GM12878 (cell line): Measurements from ENCODE around the gene STK32B. TPM values are rescaled to one million over a fixed set of nuclear protein-coding genes. Genes with fewer than 3 reads are reported as not detected.

Source experiments
- ATAC-seq: fragments of 200-7000 bp; cut with Tn5 transposase; 3 replicates; pipeline ENCODE4 v1.9.1; 2020; ENCODE audit warnings: mild to moderate bottlenecking, moderate library complexity
- BruUV-seq: library from RNA; stranded (reverse); fragments of 400-500 nt; replicated peaks from 2 replicates; lab custom pipeline; 2021; lab: Mats Ljungman, UMichigan
- CTCF ChIA-PET: fragments of 300-600 bp; sonication (Branson Sonifier 250); formaldehyde crosslinking; extraction: SDS; loops from one replicate; lab custom pipeline; 2021; ENCODE audit warnings: inconsistent platforms; lab: Yijun Ruan, JAX
- POLR2A ChIA-PET: fragments of 350-600 bp; formaldehyde crosslinking; extraction: SDS; loops from one replicate; lab custom pipeline; 2021; ENCODE audit warnings: inconsistent platforms; lab: Charles Lee
- RAD21 ChIA-PET: fragments of 300-600 bp; sonication (Branson Sonifier 250); formaldehyde crosslinking; loops from one replicate; lab custom pipeline; 2023; ENCODE audit warnings: antibody characterized with exemption; ENCODE audit not compliant: unreplicated experiment; lab: Charles Lee
- SMC1A ChIA-PET: fragments of 300-600 bp; sonication (Branson Sonifier 250); formaldehyde crosslinking; loops from one replicate; lab custom pipeline; 2023; ENCODE audit not compliant: unreplicated experiment, uncharacterized antibody; lab: Charles Lee
- DNase-seq: peaks from one replicate; pipeline ENCODE4 v3.0.0-alpha.2; 2011; ENCODE audit warnings: low read depth, low spot score
- FAIRE-seq: peaks from 3 replicates; lab custom pipeline; 2011; peaks lifted over from hg19 to GRCh38; lab: Jason Lieb, UNC
- H2AFZ ChIP-seq: 2 replicates; pipeline ENCODE4 v1.6.0; 2011; ENCODE audit warnings: low read depth, low read length, control low read depth; ENCODE audit not compliant: control insufficient read depth
- H3K27ac ChIP-seq: 2 replicates; pipeline ENCODE4 v1.5.1; 2011; ENCODE audit warnings: control low read depth; ENCODE audit not compliant: control insufficient read depth, insufficient read depth
- H3K27me3 ChIP-seq, 2 experiments: replicated peaks in 1 of 2; 2 replicates each; pipeline versions ENCODE4 v1.6.0 to v1.6.1; 2011; ENCODE audit warnings: low read length in 1 of 2; ENCODE audit not compliant: control insufficient read depth in 2 of 2, insufficient read depth in 2 of 2
- H3K36me3 ChIP-seq, 2 experiments: 2 replicates each; pipeline ENCODE4 v1.5.1; 2011; ENCODE audit warnings: low read length in 1 of 2; ENCODE audit not compliant: control insufficient read depth in 2 of 2, insufficient read depth in 2 of 2
- H3K4me1 ChIP-seq: 2 replicates; pipeline ENCODE4 v1.6.1; 2011; ENCODE audit warnings: mild to moderate bottlenecking, low read length, moderate library complexity, mixed read lengths; ENCODE audit not compliant: control insufficient read depth, insufficient read depth
- H3K4me2 ChIP-seq: 2 replicates; pipeline ENCODE4 v1.6.0; 2011; ENCODE audit warnings: control low read depth; ENCODE audit not compliant: control insufficient read depth, insufficient read depth
- H3K4me3 ChIP-seq: fragments of 200-600 bp; sonication (generic); 2 replicates; pipeline ENCODE4 v1.5.1; 2016
- H3K79me2 ChIP-seq: 2 replicates; pipeline ENCODE4 v1.6.0; 2011; ENCODE audit warnings: low read length; ENCODE audit not compliant: control insufficient read depth, insufficient read depth
- H3K9ac ChIP-seq: 2 replicates; pipeline ENCODE4 v1.8.0; 2011; ENCODE audit warnings: low read length, control low read depth, mixed read lengths; ENCODE audit not compliant: control insufficient read depth, insufficient read depth
- H3K9me3 ChIP-seq: replicated peaks from 3 replicates; pipeline ENCODE4 v1.5.1; 2011; ENCODE audit warnings: mild to moderate bottlenecking, low read length; ENCODE audit not compliant: control insufficient read depth, insufficient read depth
- H4K20me1 ChIP-seq: 2 replicates; pipeline ENCODE4 v1.6.0; 2011; ENCODE audit not compliant: control insufficient read depth, insufficient read depth
- BCL11A ChIP-seq: IDR thresholded peaks from 2 replicates; pipeline ENCODE4 v1.6.1; 2011; ENCODE audit warnings: low read depth, low read length
- CHD2 ChIP-seq: IDR thresholded peaks from 2 replicates; pipeline ENCODE4 v1.6.1; 2011; ENCODE audit warnings: low read depth, low read length, improper control_type of control experiment, borderline replicate concordance
- DPF2 ChIP-seq: fragments of 450-650 bp; IDR thresholded peaks from 2 replicates; pipeline ENCODE4 v1.6.1; 2017; ENCODE audit warnings: mild to moderate bottlenecking
- EP300 ChIP-seq, 2 experiments: fragments of 150-350 bp in 1 of 2; IDR thresholded peaks; 2 replicates each; pipeline ENCODE4 v1.6.1; 2011 to 2012; ENCODE audit warnings: low read depth in 2 of 2, low read length in 2 of 2, borderline replicate concordance in 1 of 2, improper control_type of control experiment in 1 of 2, inconsistent platforms in 1 of 2; ENCODE audit not compliant: control insufficient read depth in 1 of 2
- IRF4 ChIP-seq: IDR thresholded peaks from 2 replicates; pipeline ENCODE4 v1.6.1; 2011; ENCODE audit warnings: low read depth, low read length
- MEF2B ChIP-seq: fragments of 450-650 bp; IDR thresholded peaks from 2 replicates; pipeline ENCODE4 v1.6.1; 2018; ENCODE audit warnings: mild to moderate bottlenecking, moderate library complexity; ENCODE audit not compliant: partially characterized antibody, poor library complexity, severe bottlenecking
- NFXL1 ChIP-seq: fragments of 450-650 bp; IDR thresholded peaks from 2 replicates; pipeline ENCODE4 v1.6.1; 2017; ENCODE audit warnings: antibody characterized with exemption, mild to moderate bottlenecking, borderline replicate concordance
- NRF1 ChIP-seq: conservative IDR thresholded peaks from 2 replicates; pipeline ENCODE4 v1.6.1; 2011; ENCODE audit warnings: mild to moderate bottlenecking, low read depth, low read length, improper control_type of control experiment
- REST ChIP-seq: IDR thresholded peaks from 2 replicates; pipeline ENCODE4 v1.6.1; 2012; ENCODE audit warnings: mild to moderate bottlenecking, low read depth, low read length
- SKIL ChIP-seq: fragments of 450-650 bp; IDR thresholded peaks from 2 replicates; pipeline ENCODE4 v1.6.1; 2017; ENCODE audit warnings: mild to moderate bottlenecking, low read depth, inconsistent platforms; ENCODE audit not compliant: poor library complexity, severe bottlenecking
- SMAD5 ChIP-seq: IDR thresholded peaks from 2 replicates; pipeline ENCODE4 v1.6.1; 2016; ENCODE audit warnings: antibody characterized with exemption, low read depth
- ZNF622 ChIP-seq: fragments of 450-650 bp; IDR thresholded peaks from 2 replicates; pipeline ENCODE4 v1.6.1; 2017; ENCODE audit warnings: mild to moderate bottlenecking, inconsistent platforms
- WGBS: methylation state at CpG from one replicate; pipeline ENCODE4 v1.1.6; 2016; ENCODE audit warnings: low lambda C conversion rate; ENCODE audit not compliant: insufficient replicate concordance, insufficient coverage; ENCODE audit errors: missing lambda C conversion rate; 5-methylcytosine and 5-hydroxymethylcytosine counted together
- in situ Hi-C: fragments of 300-500 bp; cut with MboI; formaldehyde crosslinking; loops from 9 replicates; pipeline ENCODE4 v1.14.3; 2018; ENCODE audit warnings: mixed read lengths
- intact Hi-C: fragments of 100-400 bp; cut with micrococcal nuclease; formaldehyde crosslinking; loops from one replicate; pipeline ENCODE4 v1.14.2; 2022; ENCODE audit not compliant: unreplicated experiment
- polyA plus RNA-seq, 11 experiments: library from polyadenylated mRNA; depleted of rRNA in 4 of 11; unstranded in 6 of 11; stranded (reverse) in 5 of 11; fragments of >200 nt; fragmentation: Nextera tagmentation in 4 of 11; fragmentation: Illumina TruSeq in 1 of 11; extraction: Ambion mirVana in 4 of 11; extraction: Trizol in 1 of 11; gene quantifications; 1 replicate in 1 of 11; 2 replicates in 10 of 11; pipeline versions ENCODE4 v1.2.1 to v1.2.3, GENCODE V29; 2011 to 2016; ENCODE audit warnings: inconsistent platforms in 2 of 11, missing spikeins in 2 of 11, low read depth in 1 of 11
- total RNA-seq, 4 experiments: library from RNA; depleted of rRNA in 3 of 4; stranded (reverse); fragments of >200 nt in 3 of 4; fragmentation: Illumina TruSeq in 1 of 4; extraction: Trizol in 1 of 4; gene quantifications; 2 replicates each; pipeline versions ENCODE4 v1.2.1 to v1.2.3, GENCODE V29; 2013 to 2021

STK32B gene
- total and polyA plus RNA-seq, 10 of the 15 experiments (the other 5 are each of a cell fraction or from before 2014, with no cell fraction given), result 0.04 to 0.12 (median 0.08) TPM; not detected in 7

- no peak for TF ChIP-seq BCL11A
- TF ChIP-seq NRF1, result no peak
- no peak for TF ChIP-seq SMAD5
- FAIRE-seq, result no peak
- intact Hi-C loops, result no loop called here
- no peak for ATAC-seq
- in situ Hi-C loops, result no loop called here
- DNase-seq, result no peak
- Histone ChIP-seq H3K4me3 (no peak overlapping the region), H3K79me2 (no peaks in the 10 kb centered on the region), H4K20me1 (no peaks in the 10 kb centered on the region), H3K4me1 (no peaks in the 10 kb centered on the region), H3K4me2 (no peak overlapping the region), H3K9me3 (no peaks in the 10 kb centered on the region), H3K36me3 (no peaks in the 10 kb centered on the region), H3K9ac (no peak overlapping the region), H2AFZ (no peak overlapping the region), H3K27ac (no peak overlapping the region), H3K27me3 (no peaks in the 10 kb centered on the region)
- ChIA-PET POLR2A (no interaction called here), SMC1A (no interaction called here), RAD21 (no interaction called here), CTCF (no interaction called here)
- no TSS peak for BruUV-seq
Observed at GRCh38 chr4:5429747-5430146, 378.5 kb downstream of the STK32B start.

GRCh38 chr4:5433196-5433595 lies 381.9 kb downstream of the STK32B start:
- POLR2A ChIA-PET, result no interaction called here
- no peaks in the 10 kb centered on the region for H3K36me3 ChIP-seq
- TF ChIP-seq ZNF622, result no peak
- no peak for TF ChIP-seq CHD2
- TF ChIP-seq NFXL1, result no peak
- no peak for TF ChIP-seq REST
- TF ChIP-seq DPF2, result no peak
- TF ChIP-seq EP300 (IDR thresholded peaks at IDR 0.05; ENCODE audit: borderline replicate concordance in 1 of 2, control insufficient read depth in 1 of 2, low read depth in 2 of 2, low read length in 2 of 2), result no peak
- TF ChIP-seq SKIL, result no peak
- no peak for TF ChIP-seq MEF2B
- no peak for TF ChIP-seq IRF4

More at GRCh38 chr4:5433196-5433595, 381.9 kb downstream of the STK32B start:
- H2AFZ ChIP-seq, result no peak overlapping the region
- intact Hi-C loops (no loop called here), in situ Hi-C loops (no loop called here)
- no peaks in the 10 kb centered on the region for H4K20me1 ChIP-seq
- no peaks in the 10 kb centered on the region for H3K79me2 ChIP-seq
- SMC1A ChIA-PET, result no interaction called here
- WGBS, result 28% methylated on average over 5 of the region's 5 CpGs
- no peaks in the 10 kb centered on the region for H3K4me1 ChIP-seq
- H3K27me3 ChIP-seq, result no peaks in the 10 kb centered on the region
- no peak overlapping the region for H3K9ac ChIP-seq
- H3K4me2 ChIP-seq, result no peak overlapping the region
- ATAC-seq (no peak), DNase-seq (no peak), FAIRE-seq (no peak)
- H3K27ac ChIP-seq, result no peak overlapping the region
- BruUV-seq, result no TSS peak
- RAD21 ChIA-PET, result no interaction called here
- no peaks in the 10 kb centered on the region for H3K9me3 ChIP-seq
- CTCF ChIA-PET, result no interaction called here
- no peak overlapping the region for H3K4me3 ChIP-seq
